ENCODE data around the gene PRKCB. TPM values are rescaled to one million over a fixed set of nuclear protein-coding genes. Genes with fewer than 3 reads are reported as not detected.

Gene PRKCB
- polyA plus RNA-seq, 3 donors, result 57.4 to 87.4 (median 75.5) TPM

- Histone ChIP-seq H3K27me3 (ENCODE audit: control insufficient read depth in 2 of 2, insufficient read depth in 2 of 2, low read length in 2 of 2) (no peaks in the 10 kb centered on the region), H3K36me3 (replicated peaks in 1 of 2; ENCODE audit: control insufficient read depth in 1 of 2, insufficient read depth in 2 of 2, low read length in 2 of 2) (peaks cover 51 to 90% of the 10 kb centered on the region in 2 donors), H2AFZ (ENCODE audit: insufficient read depth, low read depth, low read length, poor library complexity, severe bottlenecking) (no peak overlapping the region), H3K9ac (ENCODE audit: insufficient read depth, low read length, poor library complexity, severe bottlenecking) (no peak overlapping the region), H3K4me1 (ENCODE audit: control insufficient read depth in 1 of 2, insufficient read depth in 2 of 2, low read length in 2 of 2) (no peaks in the 10 kb centered on the region), H4K20me1 (ENCODE audit: insufficient read depth, low read length) (peaks cover 91% of the 10 kb centered on the region), H3K4me3 (replicated peaks in 1 of 3; ENCODE audit: low read depth in 2 of 3, low read length in 3 of 3) (no peak overlapping the region), H3K9me3 (replicated peaks in 1 of 2; ENCODE audit: control insufficient read depth in 1 of 2, insufficient read depth in 1 of 2, low read length in 2 of 2) (no peaks in the 10 kb centered on the region), H3K27ac (ENCODE audit: low read depth in 1 of 2, low read length in 2 of 2) (no peak overlapping the region), H3K4me2 (replicated peaks; ENCODE audit: extremely low read depth, low read length, poor library complexity, severe bottlenecking) (no peak overlapping the region), H3K79me2 (ENCODE audit: insufficient read depth, low read length) (peaks cover 4% of the 10 kb centered on the region)
- no peak for DNase-seq
- Mint-ChIP-seq H3K4me3 (no peak overlapping the region), H3K9me3 (peaks cover 0 to 1% (median 0%) of the 10 kb centered on the region in 7 donors), H3K4me1 (no peaks in the 10 kb centered on the region), H3K27me3 (ENCODE audit: low read depth in 3 of 3) (peaks cover 0 to 5% (median 0%) of the 10 kb centered on the region in 3 donors), H3K36me3 (peaks cover 64 to 75% of the 10 kb centered on the region in 2 donors), H3K27ac (no peak overlapping the region)
- intact Hi-C loops (cut with micrococcal nuclease), result no loop called here
- 97% methylated on average over 3 of the region's 5 CpGs for WGBS (ENCODE audit: insufficient coverage)
- TF ChIP-seq, protein P1, sequence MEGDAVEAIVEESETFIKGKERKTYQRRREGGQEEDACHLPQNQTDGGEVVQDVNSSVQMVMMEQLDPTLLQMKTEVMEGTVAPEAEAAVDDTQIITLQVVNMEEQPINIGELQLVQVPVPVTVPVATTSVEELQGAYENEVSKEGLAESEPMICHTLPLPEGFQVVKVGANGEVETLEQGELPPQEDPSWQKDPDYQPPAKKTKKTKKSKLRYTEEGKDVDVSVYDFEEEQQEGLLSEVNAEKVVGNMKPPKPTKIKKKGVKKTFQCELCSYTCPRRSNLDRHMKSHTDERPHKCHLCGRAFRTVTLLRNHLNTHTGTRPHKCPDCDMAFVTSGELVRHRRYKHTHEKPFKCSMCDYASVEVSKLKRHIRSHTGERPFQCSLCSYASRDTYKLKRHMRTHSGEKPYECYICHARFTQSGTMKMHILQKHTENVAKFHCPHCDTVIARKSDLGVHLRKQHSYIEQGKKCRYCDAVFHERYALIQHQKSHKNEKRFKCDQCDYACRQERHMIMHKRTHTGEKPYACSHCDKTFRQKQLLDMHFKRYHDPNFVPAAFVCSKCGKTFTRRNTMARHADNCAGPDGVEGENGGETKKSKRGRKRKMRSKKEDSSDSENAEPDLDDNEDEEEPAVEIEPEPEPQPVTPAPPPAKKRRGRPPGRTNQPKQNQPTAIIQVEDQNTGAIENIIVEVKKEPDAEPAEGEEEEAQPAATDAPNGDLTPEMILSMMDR (IDR thresholded peaks at IDR 0.05), result no peak
Measured at GRCh38 chr16:24049113-24049512, 213.3 kb downstream of the PRKCB start.

DNA sequence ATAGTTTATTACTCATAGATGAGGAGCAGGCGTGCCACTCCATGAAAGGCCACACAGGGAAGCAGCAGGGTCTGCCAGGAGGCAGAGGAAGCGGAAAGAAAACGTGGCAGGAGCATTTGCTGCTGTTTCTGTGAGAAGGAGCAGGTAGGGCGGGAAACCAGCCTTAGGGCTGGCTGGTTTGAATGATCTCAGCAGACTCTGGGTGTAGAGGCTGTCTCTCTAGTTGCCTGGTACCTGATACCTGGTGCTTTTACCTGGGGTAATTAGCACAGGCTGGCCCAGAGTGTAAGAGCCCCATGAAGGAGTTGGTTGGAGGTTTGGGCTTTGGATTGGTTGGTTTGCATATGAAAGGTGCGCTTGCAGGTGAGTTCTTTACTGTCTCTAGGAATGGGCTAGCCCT lies 215.3 kb downstream of the PRKCB start:
- Histone ChIP-seq H3K27me3 (ENCODE audit: control insufficient read depth in 2 of 2, insufficient read depth in 2 of 2, low read length in 2 of 2) (no peaks in the 10 kb centered on the region), H4K20me1 (ENCODE audit: insufficient read depth, low read length) (peaks cover 93% of the 10 kb centered on the region), H3K9ac (ENCODE audit: insufficient read depth, low read length, poor library complexity, severe bottlenecking) (no peak overlapping the region), H3K4me2 (replicated peaks; ENCODE audit: extremely low read depth, low read length, poor library complexity, severe bottlenecking) (no peak overlapping the region), H3K27ac (ENCODE audit: low read depth in 1 of 2, low read length in 2 of 2) (no peak overlapping the region), H3K36me3 (replicated peaks in 1 of 2; ENCODE audit: control insufficient read depth in 1 of 2, insufficient read depth in 2 of 2, low read length in 2 of 2) (peaks cover 55 to 91% of the 10 kb centered on the region in 2 donors), H3K9me3 (replicated peaks in 1 of 2; ENCODE audit: control insufficient read depth in 1 of 2, insufficient read depth in 1 of 2, low read length in 2 of 2) (no peaks in the 10 kb centered on the region), H3K4me3 (replicated peaks in 1 of 3; ENCODE audit: low read depth in 2 of 3, low read length in 3 of 3) (no peak overlapping the region), H2AFZ (ENCODE audit: insufficient read depth, low read depth, low read length, poor library complexity, severe bottlenecking) (no peak overlapping the region), H3K79me2 (ENCODE audit: insufficient read depth, low read length) (peaks cover 4% of the 10 kb centered on the region), H3K4me1 (ENCODE audit: control insufficient read depth in 1 of 2, insufficient read depth in 2 of 2, low read length in 2 of 2) (no peaks in the 10 kb centered on the region)
- intact Hi-C loops (cut with micrococcal nuclease), result no loop called here
- Mint-ChIP-seq H3K9me3 (no peaks in the 10 kb centered on the region), H3K4me1 (no peaks in the 10 kb centered on the region), H3K27me3 (ENCODE audit: low read depth in 3 of 3) (peaks cover 0 to 5% (median 0%) of the 10 kb centered on the region in 3 donors), H3K36me3 (peaks cover 62 to 77% of the 10 kb centered on the region in 2 donors), H3K27ac (peak overlapping the region in 3 of 7 donors; percentile 12 to 51 (median 25)), H3K4me3 (no peak overlapping the region)
- no peak for DNase-seq
- WGBS (ENCODE audit: insufficient coverage), result 98% methylated on average over 5 of the region's 5 CpGs
- TF ChIP-seq, protein P1 (IDR thresholded peaks at IDR 0.05), result no peak

Measured in CD14-positive monocyte (primary cell).